ENCODE results near the gene PRKAG3.

Gene PRKAG3

GRCh38 chr2:218812861-218813260, 18.7 kb downstream of the PRKAG3 start:
- no peak for DNase-seq

GRCh38 chr2:218812096-218812815, 19.3 kb downstream of the PRKAG3 start:
- DNase-seq: no peak

- DNase-seq: no peak
These were observed 20.2 kb downstream of the PRKAG3 start for GRCh38 chr2:218811382-218811781.

GRCh38 chr2:218810256-218810655, 21.3 kb downstream of the PRKAG3 start:
- no peak for DNase-seq

GRCh38 chr2:218809515-218809914, 22.1 kb downstream of the PRKAG3 start:
- DNase-seq: no peak

- DNase-seq: no peak
These were observed 24.0 kb downstream of the PRKAG3 start for GRCh38 chr2:218807626-218808025.

- DNase-seq: no peak
These were observed 25.1 kb downstream of the PRKAG3 start for GRCh38 chr2:218806346-218806978.

GRCh38 chr2:218805627-218806026, 26.0 kb downstream of the PRKAG3 start:
- no peak for DNase-seq

- DNase-seq: no peak
These were observed 26.8 kb downstream of the PRKAG3 start for GRCh38 chr2:218804817-218805216.

- DNase-seq: no peak
These were observed 29.1 kb downstream of the PRKAG3 start for GRCh38 chr2:218802386-218802994.

- no peak for DNase-seq
These were observed 31.6 kb downstream of the PRKAG3 start for GRCh38 chr2:218799990-218800389.

GRCh38 chr2:218798767-218799504, 32.7 kb downstream of the PRKAG3 start:
- DNase-seq: no peak

- DNase-seq: no peak
These were observed 34.9 kb downstream of the PRKAG3 start for GRCh38 chr2:218796691-218797090.

GRCh38 chr2:218792433-218792832, 39.2 kb downstream of the PRKAG3 start:
- DNase-seq: no peak

- DNase-seq: no peak
These were observed 42.9 kb downstream of the PRKAG3 start for GRCh38 chr2:218788529-218789255.

GRCh38 chr2:218786133-218786532, 45.5 kb downstream of the PRKAG3 start:
- no peak for DNase-seq

GRCh38 chr2:218785103-218785502, 46.5 kb downstream of the PRKAG3 start:
- no peak for DNase-seq

GRCh38 chr2:218783688-218784087, 47.9 kb downstream of the PRKAG3 start:
- no peak for DNase-seq

GRCh38 chr2:218782528-218782844, 49.1 kb downstream of the PRKAG3 start:
- DNase-seq: peak; percentile 40

- DNase-seq: no peak
These were observed 49.7 kb downstream of the PRKAG3 start, which contains the start of gene CYP27A1 for GRCh38 chr2:218781691-218782527. Gene CYP27A1 (plus strand): TSS chr2:218782147. CDS start chr2:218782183, 36 bp downstream.

- no peak for DNase-seq
These were observed 50.5 kb downstream of the PRKAG3 start for GRCh38 chr2:218780851-218781690.
